Smooth muscle cell of the pulmonary artery (primary cell): ENCODE measurements around the gene SLC35F6. TPM values are rescaled to one million over a fixed set of nuclear protein-coding genes. Genes with fewer than 3 reads are reported as not detected.

Source experiments
- total RNA-seq: library from RNA; depleted of rRNA; stranded (reverse); fragments of >200 nt; gene quantifications from 2 replicates; pipeline ENCODE4 v1.2.3, GENCODE V29; 2014

The SLC35F6 gene, protein sequence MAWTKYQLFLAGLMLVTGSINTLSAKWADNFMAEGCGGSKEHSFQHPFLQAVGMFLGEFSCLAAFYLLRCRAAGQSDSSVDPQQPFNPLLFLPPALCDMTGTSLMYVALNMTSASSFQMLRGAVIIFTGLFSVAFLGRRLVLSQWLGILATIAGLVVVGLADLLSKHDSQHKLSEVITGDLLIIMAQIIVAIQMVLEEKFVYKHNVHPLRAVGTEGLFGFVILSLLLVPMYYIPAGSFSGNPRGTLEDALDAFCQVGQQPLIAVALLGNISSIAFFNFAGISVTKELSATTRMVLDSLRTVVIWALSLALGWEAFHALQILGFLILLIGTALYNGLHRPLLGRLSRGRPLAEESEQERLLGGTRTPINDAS
- total RNA-seq = 30.0 and 37.6 TPM in 2 replicates

DNA sequence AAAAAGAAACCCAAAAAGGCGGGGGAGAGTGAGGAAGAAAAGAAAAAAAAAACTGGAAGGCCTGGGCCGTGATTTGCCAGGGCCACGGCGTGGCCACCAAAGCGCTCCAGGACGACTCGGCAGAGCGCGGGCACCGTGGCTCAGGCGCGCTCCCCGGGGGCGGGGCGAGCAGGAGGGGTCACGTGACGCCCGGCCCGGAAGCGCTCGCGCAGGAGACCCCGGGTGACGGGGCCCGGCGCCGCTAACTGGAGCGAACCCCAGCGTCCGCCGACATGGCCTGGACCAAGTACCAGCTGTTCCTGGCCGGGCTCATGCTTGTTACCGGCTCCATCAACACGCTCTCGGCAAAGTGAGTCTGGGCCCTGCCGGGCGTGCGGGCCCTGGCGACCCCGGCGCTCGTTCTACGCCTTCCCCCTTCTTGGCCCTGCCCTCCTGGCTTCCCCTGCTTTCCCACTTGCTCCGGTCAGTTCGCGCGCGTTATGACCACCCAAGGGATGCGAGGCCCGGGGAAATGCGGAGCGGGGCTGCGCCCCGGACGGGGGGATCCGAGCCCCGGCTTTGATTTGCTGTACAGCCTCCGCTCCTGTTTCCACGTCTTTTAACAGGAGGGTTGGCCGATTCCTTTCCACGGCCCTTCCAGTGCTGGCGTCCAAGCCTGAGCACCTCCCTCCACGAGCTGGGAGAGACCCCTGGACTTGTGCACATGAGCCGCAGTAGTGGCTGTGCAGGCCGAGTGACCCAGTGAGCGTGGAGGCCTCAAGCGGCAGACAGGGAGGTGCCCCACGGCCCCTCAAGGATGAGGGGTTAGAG lies at the start of gene SLC35F6:
Gene SLC35F6, plus strand, starts transcription at position 207 of the 810 bp plus-strand sequence. Its CDS starts 66 bp downstream, at position 273.

DNA sequence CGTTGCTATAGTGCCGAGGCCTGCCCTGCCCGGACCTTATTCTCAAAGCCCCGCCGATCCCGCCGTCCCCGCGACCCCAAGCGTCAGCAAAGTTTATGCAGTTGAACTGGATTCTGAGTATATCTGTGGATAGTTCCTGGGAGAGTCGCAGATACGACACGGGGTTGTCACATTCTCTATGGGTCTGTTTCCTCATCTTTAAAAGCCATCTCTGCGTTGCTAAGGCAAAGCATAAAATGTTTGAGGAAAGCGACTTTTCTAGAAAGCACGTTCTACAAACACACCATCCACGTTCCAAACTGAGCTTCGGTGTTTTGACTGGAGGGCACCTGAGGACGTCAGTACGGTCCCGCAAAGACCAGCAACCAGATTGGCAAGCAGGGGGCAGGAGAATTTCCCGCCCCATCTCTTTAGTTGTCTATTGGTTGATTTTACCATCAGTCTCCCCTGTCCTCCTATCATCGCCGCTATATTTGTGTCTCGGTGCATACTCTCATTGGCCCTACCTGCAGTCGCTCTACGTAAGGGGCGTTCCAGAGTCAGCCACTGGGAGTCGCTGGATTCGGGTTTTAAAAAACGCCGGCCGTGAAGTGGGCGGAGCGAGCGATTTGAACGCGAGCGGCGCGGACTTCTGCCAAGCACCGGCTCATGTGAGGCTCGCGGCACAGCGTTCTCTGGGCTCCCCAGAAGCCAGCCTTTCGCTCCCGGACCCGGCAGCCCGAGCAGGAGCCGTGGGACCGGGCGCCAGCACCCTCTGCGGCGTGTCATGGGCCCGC lies 21.5 kb downstream of the SLC35F6 start, which contains the start of gene CENPA:
Gene CENPA, plus strand, starts transcription at position 626 of the 776 bp plus-strand sequence. Its CDS starts 141 bp downstream, at position 767.

Other genes starting within 250 kb of the SLC35F6 start
- gene CIB4, start 122.9 kb upstream of the SLC35F6 start, total RNA-seq = not detected in 2 replicates
- 0.89 and 4.1 TPM in 2 replicates for gene KCNK3, start 71.6 kb upstream of the SLC35F6 start, total RNA-seq
- 1.5 and 2.7 TPM in 2 replicates for gene CENPA, start 21.8 kb downstream of the SLC35F6 start, total RNA-seq
- gene DPYSL5, start 83.8 kb downstream of the SLC35F6 start, total RNA-seq = not detected in 2 replicates
- 7.6 and 11.7 TPM in 2 replicates for gene MAPRE3, start 206.4 kb downstream of the SLC35F6 start, total RNA-seq